SK-N-SH treated with all-trans-retinoic acid at 6 μM for 48 hours (cell line): ENCODE measurements around the gene IFRD2.

Experiments used
- TF ChIP-seq, protein P1 (sequence below): fragments of 250-450 bp; sonication (Bioruptor Pico); IDR thresholded peaks from 2 replicates; pipeline ENCODE4 v1.8.0; 2021; ENCODE audit warnings: low read depth, mild to moderate bottlenecking, moderate library complexity, borderline replicate concordance
- TF ChIP-seq, protein P2 (sequence below): fragments of 250-450 bp; sonication (Bioruptor Pico); IDR thresholded peaks from 2 replicates; pipeline ENCODE4 v1.8.0; 2020; ENCODE audit warnings: mild to moderate bottlenecking, moderate library complexity, borderline replicate concordance

DNA sequence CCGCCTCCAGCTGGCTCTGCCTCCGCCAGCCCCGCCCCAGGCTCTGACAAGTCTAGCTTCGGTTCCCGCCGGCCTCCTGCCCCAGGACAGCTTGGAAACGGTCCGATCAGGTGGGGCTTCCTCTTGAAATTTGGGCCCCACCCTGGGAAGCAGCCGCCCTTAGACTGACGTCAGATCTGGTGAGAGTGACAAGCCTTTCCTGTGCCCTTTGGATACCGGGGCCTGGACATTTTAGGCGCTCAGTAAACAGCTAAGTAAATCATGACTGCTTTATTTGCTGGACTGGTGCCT lies 7.4 kb upstream of the IFRD2 start:
- TF ChIP-seq, protein P1, sequence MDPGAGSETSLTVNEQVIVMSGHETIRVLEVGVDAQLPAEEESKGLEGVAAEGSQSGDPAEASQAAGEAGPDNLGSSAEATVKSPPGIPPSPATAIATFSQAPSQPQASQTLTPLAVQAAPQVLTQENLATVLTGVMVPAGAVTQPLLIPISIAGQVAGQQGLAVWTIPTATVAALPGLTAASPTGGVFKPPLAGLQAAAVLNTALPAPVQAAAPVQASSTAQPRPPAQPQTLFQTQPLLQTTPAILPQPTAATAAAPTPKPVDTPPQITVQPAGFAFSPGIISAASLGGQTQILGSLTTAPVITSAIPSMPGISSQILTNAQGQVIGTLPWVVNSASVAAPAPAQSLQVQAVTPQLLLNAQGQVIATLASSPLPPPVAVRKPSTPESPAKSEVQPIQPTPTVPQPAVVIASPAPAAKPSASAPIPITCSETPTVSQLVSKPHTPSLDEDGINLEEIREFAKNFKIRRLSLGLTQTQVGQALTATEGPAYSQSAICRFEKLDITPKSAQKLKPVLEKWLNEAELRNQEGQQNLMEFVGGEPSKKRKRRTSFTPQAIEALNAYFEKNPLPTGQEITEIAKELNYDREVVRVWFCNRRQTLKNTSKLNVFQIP (CRISPR knock-in tag): no peak
- TF ChIP-seq, protein P2, sequence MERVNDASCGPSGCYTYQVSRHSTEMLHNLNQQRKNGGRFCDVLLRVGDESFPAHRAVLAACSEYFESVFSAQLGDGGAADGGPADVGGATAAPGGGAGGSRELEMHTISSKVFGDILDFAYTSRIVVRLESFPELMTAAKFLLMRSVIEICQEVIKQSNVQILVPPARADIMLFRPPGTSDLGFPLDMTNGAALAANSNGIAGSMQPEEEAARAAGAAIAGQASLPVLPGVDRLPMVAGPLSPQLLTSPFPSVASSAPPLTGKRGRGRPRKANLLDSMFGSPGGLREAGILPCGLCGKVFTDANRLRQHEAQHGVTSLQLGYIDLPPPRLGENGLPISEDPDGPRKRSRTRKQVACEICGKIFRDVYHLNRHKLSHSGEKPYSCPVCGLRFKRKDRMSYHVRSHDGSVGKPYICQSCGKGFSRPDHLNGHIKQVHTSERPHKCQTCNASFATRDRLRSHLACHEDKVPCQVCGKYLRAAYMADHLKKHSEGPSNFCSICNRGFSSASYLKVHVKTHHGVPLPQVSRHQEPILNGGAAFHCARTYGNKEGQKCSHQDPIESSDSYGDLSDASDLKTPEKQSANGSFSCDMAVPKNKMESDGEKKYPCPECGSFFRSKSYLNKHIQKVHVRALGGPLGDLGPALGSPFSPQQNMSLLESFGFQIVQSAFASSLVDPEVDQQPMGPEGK (CRISPR knock-in tag): no peak
